ENCODE results near the gene CCL4. TPM values are rescaled to one million over a fixed set of nuclear protein-coding genes. Genes with fewer than 3 reads are reported as not detected.
"Not testable (repeated sequence)": the region's sequence is repeated elsewhere in the genome, so short reads cannot be mapped to it uniquely, and the experiment has no call there.

Gene CCL4
- total RNA-seq, 2 experiments from 2014 or later = 1.5 to 2.1 TPM

DNA sequence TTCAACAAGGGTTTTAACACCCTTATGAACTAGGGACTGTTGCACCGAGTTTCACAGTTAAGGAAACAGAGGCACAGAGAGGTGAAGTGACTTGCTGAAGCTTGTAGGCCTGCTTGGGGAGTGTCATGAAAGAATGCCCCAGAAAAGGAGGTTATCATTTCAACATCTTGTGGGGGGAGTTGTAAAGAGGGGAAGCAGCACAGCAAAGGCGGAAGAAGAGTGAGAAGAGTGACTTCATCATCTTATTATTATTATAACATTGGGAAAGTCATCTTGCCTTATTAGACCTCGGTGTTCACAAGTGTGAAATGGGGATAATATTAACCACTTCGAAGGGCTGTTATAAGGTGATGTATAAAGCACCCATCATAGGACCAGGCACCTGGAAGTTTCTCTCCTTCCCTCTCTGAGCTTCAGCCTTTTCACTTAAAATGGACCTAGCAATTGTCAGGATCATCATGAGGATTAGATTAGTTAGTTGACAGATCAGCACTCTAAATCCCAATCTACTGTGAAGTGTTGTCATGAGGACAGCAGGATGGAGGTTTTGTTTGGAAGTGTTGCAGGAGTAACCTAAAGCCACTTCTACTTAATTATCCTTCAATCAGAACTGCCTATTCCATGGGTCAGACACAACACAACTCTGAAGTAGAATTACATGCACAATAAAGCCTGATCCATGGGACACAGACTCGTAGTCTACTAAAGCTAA lies 2.3 kb downstream of the CCL4 start:
- Histone ChIP-seq H3K4me3 (ENCODE audit: low read length) (no peak overlapping the region), H3K27ac (ENCODE audit: low read depth in 1 of 2, low read length in 2 of 2) (no peak overlapping the region), H3K9me3 (ENCODE audit: control insufficient read depth in 1 of 2, insufficient read depth in 1 of 2, low read length in 2 of 2) (no peaks in the 10 kb centered on the region), H3K36me3 (ENCODE audit: insufficient read depth, low read length) (no peaks in the 10 kb centered on the region), H3K4me1 (ENCODE audit: insufficient read depth, low read length) (peaks cover 23% of the 10 kb centered on the region), H3K27me3 (ENCODE audit: control insufficient read depth in 1 of 2, insufficient read depth in 2 of 2, low read length in 2 of 2) (peaks cover 5 to 9% of the 10 kb centered on the region in 2 experiments)
- Mint-ChIP-seq H3K4me1 (ENCODE audit: low read depth) (no peaks in the 10 kb centered on the region), H3K36me3 (ENCODE audit: low read depth) (no peaks in the 10 kb centered on the region), H3K27me3 (peaks cover 40% of the 10 kb centered on the region), H3K4me3 (no peak overlapping the region), H3K9me3 (no peaks in the 10 kb centered on the region), H3K27ac (no peak overlapping the region)
- CTCF ChIA-PET = no interaction called here
- POLR2A ChIA-PET = no interaction called here
- intact Hi-C loops (cut with DNase I, micrococcal nuclease) = no loop called here
- DNase-seq = peak in 1 of 14 experiments; percentile 40
- TF ChIP-seq, protein P1, sequence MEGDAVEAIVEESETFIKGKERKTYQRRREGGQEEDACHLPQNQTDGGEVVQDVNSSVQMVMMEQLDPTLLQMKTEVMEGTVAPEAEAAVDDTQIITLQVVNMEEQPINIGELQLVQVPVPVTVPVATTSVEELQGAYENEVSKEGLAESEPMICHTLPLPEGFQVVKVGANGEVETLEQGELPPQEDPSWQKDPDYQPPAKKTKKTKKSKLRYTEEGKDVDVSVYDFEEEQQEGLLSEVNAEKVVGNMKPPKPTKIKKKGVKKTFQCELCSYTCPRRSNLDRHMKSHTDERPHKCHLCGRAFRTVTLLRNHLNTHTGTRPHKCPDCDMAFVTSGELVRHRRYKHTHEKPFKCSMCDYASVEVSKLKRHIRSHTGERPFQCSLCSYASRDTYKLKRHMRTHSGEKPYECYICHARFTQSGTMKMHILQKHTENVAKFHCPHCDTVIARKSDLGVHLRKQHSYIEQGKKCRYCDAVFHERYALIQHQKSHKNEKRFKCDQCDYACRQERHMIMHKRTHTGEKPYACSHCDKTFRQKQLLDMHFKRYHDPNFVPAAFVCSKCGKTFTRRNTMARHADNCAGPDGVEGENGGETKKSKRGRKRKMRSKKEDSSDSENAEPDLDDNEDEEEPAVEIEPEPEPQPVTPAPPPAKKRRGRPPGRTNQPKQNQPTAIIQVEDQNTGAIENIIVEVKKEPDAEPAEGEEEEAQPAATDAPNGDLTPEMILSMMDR (IDR thresholded peaks at IDR 0.05) = no peak
- no peak for ATAC-seq (ENCODE audit: poor library complexity)

DNA sequence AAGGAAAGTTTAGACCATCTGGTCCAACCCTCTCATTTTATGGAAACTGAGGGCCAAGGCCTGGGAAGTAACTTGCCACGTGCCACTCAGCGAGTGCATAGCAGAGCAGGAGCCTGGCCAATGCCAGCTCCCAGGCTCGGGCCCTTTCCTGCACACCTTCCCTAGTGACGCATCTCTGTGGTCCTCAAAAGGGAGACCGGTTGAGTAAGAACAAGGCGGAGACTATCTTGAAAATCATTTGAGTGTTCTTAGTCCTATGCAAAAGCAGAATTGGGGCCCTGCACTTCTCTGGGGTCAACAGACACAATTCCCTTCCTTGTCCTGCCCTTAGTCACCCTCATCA lies 2.8 kb downstream of the CCL4 start:
- Mint-ChIP-seq H3K4me1 (ENCODE audit: low read depth) (no peaks in the 10 kb centered on the region), H3K27me3 (peaks cover 40% of the 10 kb centered on the region), H3K4me3 (no peak overlapping the region), H3K36me3 (ENCODE audit: low read depth) (no peaks in the 10 kb centered on the region), H3K27ac (no peak overlapping the region), H3K9me3 (no peaks in the 10 kb centered on the region)
- TF ChIP-seq, protein P1 (IDR thresholded peaks at IDR 0.05) = no peak
- no peak for DNase-seq
- Histone ChIP-seq H3K9me3 (ENCODE audit: control insufficient read depth in 1 of 2, insufficient read depth in 1 of 2, low read length in 2 of 2) (no peaks in the 10 kb centered on the region), H3K4me1 (ENCODE audit: insufficient read depth, low read length) (peaks cover 23% of the 10 kb centered on the region), H3K27me3 (ENCODE audit: control insufficient read depth in 1 of 2, insufficient read depth in 2 of 2, low read length in 2 of 2) (peaks cover 5 to 9% of the 10 kb centered on the region in 2 experiments), H3K4me3 (ENCODE audit: low read length) (no peak overlapping the region), H3K27ac (ENCODE audit: low read depth in 1 of 2, low read length in 2 of 2) (no peak overlapping the region), H3K36me3 (ENCODE audit: insufficient read depth, low read length) (no peaks in the 10 kb centered on the region)
- intact Hi-C loops (cut with DNase I, micrococcal nuclease) = no loop called here
- no peak for ATAC-seq (ENCODE audit: poor library complexity)
- ChIA-PET POLR2A (no interaction called here), CTCF (no interaction called here)

DNA sequence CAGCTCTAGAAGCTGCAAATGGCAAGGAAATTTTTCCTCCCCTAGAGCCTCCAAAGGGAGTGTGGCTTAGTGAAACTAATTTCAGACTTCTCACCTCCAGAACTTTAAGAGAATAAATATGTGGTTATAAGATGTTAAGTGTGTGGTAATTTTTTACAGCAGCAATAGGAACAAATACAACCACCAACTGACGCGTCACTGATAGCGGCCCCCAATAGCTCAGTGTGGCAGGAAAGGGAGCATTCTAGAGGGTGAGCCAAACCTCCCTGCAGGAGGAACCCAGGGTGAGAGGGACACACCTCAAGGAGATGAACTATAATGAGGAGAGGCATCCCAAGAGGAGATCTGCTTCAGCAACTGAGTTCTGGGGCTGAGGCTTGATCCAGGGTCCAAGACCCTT lies 4.0 kb downstream of the CCL4 start:
- Histone ChIP-seq H3K36me3 (ENCODE audit: insufficient read depth, low read length) (no peaks in the 10 kb centered on the region), H3K27me3 (ENCODE audit: control insufficient read depth in 1 of 2, insufficient read depth in 2 of 2, low read length in 2 of 2) (peaks cover 5 to 9% of the 10 kb centered on the region in 2 experiments), H3K4me1 (ENCODE audit: insufficient read depth, low read length) (peaks cover 20% of the 10 kb centered on the region), H3K4me3 (ENCODE audit: low read length) (no peak overlapping the region), H3K27ac (ENCODE audit: low read depth in 1 of 2, low read length in 2 of 2) (no peak overlapping the region), H3K9me3 (ENCODE audit: control insufficient read depth in 1 of 2, insufficient read depth in 1 of 2, low read length in 2 of 2) (no peaks in the 10 kb centered on the region)
- Mint-ChIP-seq H3K36me3 (ENCODE audit: low read depth) (no peaks in the 10 kb centered on the region), H3K27me3 (peaks cover 37% of the 10 kb centered on the region), H3K9me3 (no peaks in the 10 kb centered on the region), H3K4me1 (ENCODE audit: low read depth) (no peaks in the 10 kb centered on the region), H3K4me3 (no peak overlapping the region), H3K27ac (no peak overlapping the region)
- TF ChIP-seq, protein P1 (IDR thresholded peaks at IDR 0.05) = no peak
- CTCF ChIA-PET = no interaction called here
- peak in 1 of 14 experiments; percentile 69 for DNase-seq
- POLR2A ChIA-PET = no interaction called here
- no peak for ATAC-seq (ENCODE audit: poor library complexity)
- intact Hi-C loops (cut with DNase I, micrococcal nuclease) = no loop called here

GRCh38 chr17:36108265-36108664 lies 4.6 kb downstream of the CCL4 start:
- H3K4me3 Mint-ChIP-seq; H3K27ac Mint-ChIP-seq; H3K4me1 Mint-ChIP-seq (ENCODE audit: low read depth); H3K9me3 Mint-ChIP-seq; H3K36me3 Mint-ChIP-seq (ENCODE audit: low read depth); H3K36me3 ChIP-seq (ENCODE audit: insufficient read depth, low read length); ATAC-seq (ENCODE audit: poor library complexity); intact Hi-C loops (cut with DNase I, micrococcal nuclease); H3K4me3 ChIP-seq (ENCODE audit: low read length); H3K27me3 ChIP-seq (ENCODE audit: control insufficient read depth in 1 of 2, insufficient read depth in 2 of 2, low read length in 2 of 2); H3K27ac ChIP-seq (ENCODE audit: low read depth in 1 of 2, low read length in 2 of 2); POLR2A ChIA-PET; H3K9me3 ChIP-seq (ENCODE audit: control insufficient read depth in 1 of 2, insufficient read depth in 1 of 2, low read length in 2 of 2); CTCF ChIA-PET: not testable (repeated sequence)
- peaks cover 20% of the 10 kb centered on the region for H3K4me1 ChIP-seq (ENCODE audit: insufficient read depth, low read length)
- peak in 2 of 14 experiments; percentile 43 to 46 for DNase-seq
- peaks cover 32% of the 10 kb centered on the region for H3K27me3 Mint-ChIP-seq
